Non-pigmented ciliary epithelial cell (primary cell): ENCODE data around the gene FBXW10B.
"Not testable (repeated sequence)": the region's sequence is repeated elsewhere in the genome, so short reads cannot be mapped to it uniquely, and the experiment has no call there.

Experiments
- DNase-seq: peaks from one replicate; pipeline ENCODE4 v3.0.0-alpha.2; 2010; ENCODE audit warnings: low read depth

Gene FBXW10B

DNA sequence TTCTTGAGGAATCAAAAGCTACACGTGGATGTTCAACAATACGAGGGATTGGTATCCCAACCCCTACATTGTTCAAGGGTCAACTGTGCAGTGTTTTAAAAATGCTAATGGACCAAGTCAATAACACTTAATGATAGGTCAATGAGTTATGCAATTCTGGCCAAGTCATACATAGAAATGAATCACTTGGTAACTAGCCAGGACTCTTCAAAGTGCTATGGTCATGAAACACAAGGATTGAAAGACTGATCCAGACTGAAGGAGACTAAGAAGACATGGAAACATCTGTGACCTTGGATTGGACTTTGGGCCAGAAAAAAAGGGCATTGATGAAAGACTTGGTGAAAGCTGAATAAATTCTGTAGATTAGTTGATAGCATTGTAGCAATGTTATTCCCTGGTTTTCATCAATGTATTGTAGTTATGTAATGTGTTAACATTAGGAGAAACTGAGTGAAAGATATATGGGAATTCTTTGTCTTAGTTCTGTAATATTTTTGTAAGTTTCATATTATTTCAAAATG lies 11.5 kb upstream of the FBXW10B start:
- not testable (repeated sequence) for DNase-seq

DNA sequence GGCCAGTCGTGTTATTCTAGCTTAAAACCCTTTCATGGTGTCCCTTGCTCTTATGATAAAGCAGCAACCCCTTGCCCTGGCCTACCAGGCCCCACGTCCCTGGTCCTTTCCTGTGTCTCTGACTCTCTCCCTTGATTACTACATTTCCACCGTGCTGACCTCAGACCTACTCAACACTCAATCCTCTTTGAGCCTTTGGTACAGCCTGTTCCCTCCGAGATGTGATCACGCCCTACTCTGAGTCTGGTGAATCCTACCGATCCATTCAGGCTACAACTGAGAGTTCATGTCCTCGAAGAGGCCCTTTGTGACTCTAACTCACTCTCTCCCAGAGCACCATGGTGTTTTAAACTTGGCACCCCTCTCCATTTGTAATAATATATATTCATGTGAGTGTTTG lies 10.5 kb upstream of the FBXW10B start:
- DNase-seq = not testable (repeated sequence)

DNA sequence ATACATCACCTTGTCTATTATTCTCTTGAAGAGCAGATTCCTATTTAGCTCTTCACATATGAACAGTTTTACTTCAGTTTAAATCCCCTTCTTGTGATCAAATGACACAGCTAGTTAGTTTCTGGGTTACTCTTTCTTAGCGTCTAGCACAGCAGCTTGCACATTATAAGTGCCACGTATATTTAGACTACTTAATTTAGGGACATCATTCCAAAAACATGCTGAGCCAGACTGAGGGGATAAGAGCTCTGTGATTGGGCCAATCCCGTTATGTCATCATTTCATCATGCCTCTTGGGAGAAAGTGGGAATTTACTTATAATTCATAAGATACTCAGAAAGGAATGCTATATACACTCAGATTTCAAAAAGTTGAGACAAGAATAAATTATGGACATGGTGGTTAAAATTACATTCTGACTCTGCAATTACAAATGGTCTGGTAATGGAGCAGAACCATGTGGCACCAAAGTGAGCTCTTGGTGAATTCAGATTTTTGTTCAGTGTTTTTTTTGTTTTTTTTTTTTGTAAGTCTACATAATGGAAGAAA lies 4.2 kb upstream of the FBXW10B start:
- not testable (repeated sequence) for DNase-seq

DNA sequence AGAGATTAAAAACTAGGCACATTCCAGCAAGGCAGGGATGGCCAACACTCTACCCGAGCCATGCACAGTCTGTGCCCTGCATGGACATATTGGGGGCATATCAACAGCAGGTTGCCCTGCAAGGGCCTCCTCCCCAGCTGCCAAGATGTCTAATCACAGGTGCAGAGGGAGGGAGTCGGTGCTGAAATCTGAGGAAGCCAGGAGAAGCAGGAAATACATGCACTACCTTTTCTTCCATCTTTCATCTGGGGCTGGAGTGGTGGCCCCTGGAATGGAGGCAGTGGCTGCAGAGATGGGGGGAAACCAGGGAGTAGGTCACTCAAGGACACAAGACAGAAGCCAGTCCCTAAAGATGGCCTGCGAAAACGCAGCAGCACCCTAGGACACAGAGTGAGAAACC lies 3.8 kb upstream of the FBXW10B start:
- DNase-seq = not testable (repeated sequence)

- not testable (repeated sequence) for DNase-seq
Measured at GRCh38 chr17:15622124-15622523, 2.6 kb upstream of the FBXW10B start.

- not testable (repeated sequence) for DNase-seq
Measured at GRCh38 chr17:15616828-15617227, 2.7 kb downstream of the FBXW10B start.

DNA sequence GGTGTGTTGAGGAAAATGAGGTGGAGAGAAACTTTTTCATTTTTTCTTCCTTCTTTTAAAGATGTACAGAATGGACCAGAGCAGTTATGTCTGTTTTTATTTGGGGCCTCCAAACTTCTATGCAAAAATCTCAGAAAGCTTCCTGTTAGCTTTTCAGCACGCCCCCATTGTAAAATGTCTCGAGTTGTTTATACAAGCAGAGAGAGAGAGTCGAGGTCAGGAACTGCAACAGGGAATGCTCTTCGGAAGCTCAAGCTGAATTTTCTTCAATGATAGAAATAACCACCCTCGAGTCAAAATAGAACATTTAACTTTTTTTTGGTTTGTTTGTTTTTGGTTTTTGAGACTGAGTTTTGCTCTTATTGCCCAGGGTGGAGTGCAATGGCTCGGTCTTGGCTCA lies 3.7 kb downstream of the FBXW10B start:
- not testable (repeated sequence) for DNase-seq

- not testable (repeated sequence) for DNase-seq
Measured at GRCh38 chr17:15613111-15613510, 6.4 kb downstream of the FBXW10B start.

GRCh38 chr17:15592960-15593359 lies 26.5 kb downstream of the FBXW10B start:
- not testable (repeated sequence) for DNase-seq

DNA sequence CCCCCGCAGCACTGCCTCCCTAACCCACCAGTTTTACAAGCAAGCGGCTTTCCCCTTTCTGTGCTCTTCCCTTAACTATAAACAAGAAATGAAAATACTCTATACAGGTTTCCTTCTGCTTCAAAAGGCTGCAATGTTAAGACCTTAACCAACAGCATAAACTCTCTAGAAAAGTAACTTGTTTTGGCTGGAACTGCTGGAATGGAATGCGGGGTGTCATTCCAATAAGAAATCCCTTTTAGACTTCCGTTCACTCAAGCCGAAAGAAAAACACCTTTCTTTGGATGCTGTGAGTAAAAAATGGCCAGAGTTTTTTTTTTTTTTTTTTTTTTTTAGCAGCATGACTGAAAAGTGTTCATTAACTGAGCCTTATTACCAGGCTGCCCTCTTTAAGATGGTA lies 27.5 kb downstream of the FBXW10B start:
- DNase-seq = not testable (repeated sequence)

- not testable (repeated sequence) for DNase-seq
Measured at GRCh38 chr17:15590844-15591243, 28.7 kb downstream of the FBXW10B start.

GRCh38 chr17:15589544-15590536 lies 29.7 kb downstream of the FBXW10B start:
- not testable (repeated sequence) for DNase-seq

- not testable (repeated sequence) for DNase-seq
Measured at GRCh38 chr17:15588017-15588416, 31.5 kb downstream of the FBXW10B start.

DNA sequence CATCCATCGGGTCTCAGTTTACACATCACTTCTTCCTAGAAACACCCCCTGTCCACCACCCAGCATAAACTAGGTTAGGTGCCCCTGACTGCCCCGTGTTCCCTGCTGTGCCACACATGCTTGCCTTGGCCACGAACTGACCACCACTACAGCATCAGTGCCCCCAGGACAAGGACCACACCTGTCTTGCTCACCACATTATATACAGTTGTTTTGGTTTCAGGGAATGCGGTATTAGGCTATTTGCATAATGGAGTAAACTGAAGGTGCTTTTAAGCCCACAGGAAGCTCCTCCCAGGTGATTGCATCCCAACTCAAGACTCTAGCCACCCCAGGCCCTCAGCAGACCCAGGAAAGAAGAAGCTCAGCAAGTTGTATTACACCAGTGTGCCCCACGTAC lies 36.2 kb downstream of the FBXW10B start:
- not testable (repeated sequence) for DNase-seq

GRCh38 chr17:15581462-15581861 lies 38.0 kb downstream of the FBXW10B start:
- not testable (repeated sequence) for DNase-seq

DNA sequence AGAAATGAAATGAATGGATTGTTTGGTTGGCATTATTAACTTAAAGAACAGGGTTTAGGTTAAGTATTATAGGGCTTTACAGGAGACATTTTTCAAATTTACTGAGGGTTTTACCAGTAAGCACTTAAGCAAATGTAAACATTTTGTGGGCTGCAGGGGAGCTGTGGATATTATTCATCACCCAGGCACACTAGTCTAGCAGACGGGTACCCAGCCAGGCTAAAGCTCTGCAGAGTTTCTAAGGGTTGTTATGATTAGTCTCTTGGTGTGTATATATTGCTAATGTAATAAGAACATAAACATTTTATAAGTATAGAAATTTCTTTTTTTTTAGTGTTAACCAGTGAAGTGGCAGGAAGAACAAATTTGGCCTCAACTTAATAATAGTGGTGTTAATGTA lies 42.7 kb downstream of the FBXW10B start:
- DNase-seq = not testable (repeated sequence)

- not testable (repeated sequence) for DNase-seq
Measured at GRCh38 chr17:15574660-15575059, 44.8 kb downstream of the FBXW10B start.

DNA sequence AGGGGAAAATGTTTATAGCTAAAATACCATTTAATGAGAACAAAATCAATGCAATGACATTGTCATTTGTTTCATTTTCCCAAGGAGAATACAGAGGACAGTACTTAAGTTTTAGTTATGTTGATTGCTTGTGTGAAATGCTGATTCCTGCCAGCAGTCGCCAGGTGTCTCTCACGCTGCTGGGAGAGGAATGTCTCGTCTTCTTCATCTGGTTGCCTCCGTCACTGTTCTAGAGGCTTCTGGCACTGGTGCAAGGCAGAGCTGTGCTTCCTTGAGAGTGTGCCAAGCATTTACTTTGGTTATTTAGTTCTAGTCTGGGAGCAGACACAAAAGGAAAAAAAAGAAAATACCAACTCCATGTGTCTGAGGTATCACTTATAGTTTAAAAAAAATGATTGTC lies 45.6 kb downstream of the FBXW10B start:
- DNase-seq = not testable (repeated sequence)
